ES-I3 (cell line): ENCODE data around the gene ANKS1B.
"Not testable (repeated sequence)": the region's sequence is repeated elsewhere in the genome, so short reads cannot be mapped to it uniquely, and the experiment has no call there.

Experiments
- H3K36me3 ChIP-seq: 2 replicates; pipeline ENCODE4 v1.6.1; 2013; ENCODE audit warnings: mild to moderate bottlenecking, low read length, control low read depth, moderate library complexity; ENCODE audit not compliant: insufficient read depth
- H3K4me1 ChIP-seq: 2 replicates; pipeline ENCODE4 v1.6.1; 2013; ENCODE audit warnings: mild to moderate bottlenecking, control low read depth, low read length; ENCODE audit not compliant: insufficient read depth
- H3K9ac ChIP-seq: 2 replicates; pipeline ENCODE4 v1.6.1; 2013; ENCODE audit warnings: low read depth, mild to moderate bottlenecking, low read length, moderate library complexity
- H3K9me3 ChIP-seq: 2 replicates; pipeline ENCODE4 v1.6.1; 2013; ENCODE audit warnings: mild to moderate bottlenecking, low read length, moderate library complexity; ENCODE audit not compliant: control insufficient read depth, insufficient read depth

The ANKS1B gene

DNA sequence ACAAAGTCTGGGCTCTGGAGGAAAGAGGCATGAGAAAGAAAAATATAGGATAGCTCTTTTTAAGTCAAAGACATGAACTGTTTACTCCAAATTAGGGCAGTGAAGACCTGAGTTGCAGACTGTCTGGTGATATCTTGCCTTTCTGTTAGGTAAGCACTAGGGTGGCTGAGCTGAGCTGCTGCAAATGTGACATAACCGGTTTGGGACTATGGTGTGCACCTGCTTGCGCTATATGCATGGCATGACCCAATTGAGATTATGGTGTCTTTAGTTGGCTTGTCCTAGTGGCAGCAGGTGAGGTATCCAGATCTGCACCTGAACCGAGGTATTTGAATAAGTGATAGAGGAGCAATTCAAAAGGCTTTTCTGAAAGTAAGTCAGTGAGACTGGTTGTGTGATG is 994.1 kb downstream of the ANKS1B start:
- no peak overlapping the region for H3K9ac ChIP-seq
- no peaks in the 10 kb centered on the region for H3K36me3 ChIP-seq
- no peaks in the 10 kb centered on the region for H3K9me3 ChIP-seq
- H3K4me1 ChIP-seq, result no peaks in the 10 kb centered on the region

DNA sequence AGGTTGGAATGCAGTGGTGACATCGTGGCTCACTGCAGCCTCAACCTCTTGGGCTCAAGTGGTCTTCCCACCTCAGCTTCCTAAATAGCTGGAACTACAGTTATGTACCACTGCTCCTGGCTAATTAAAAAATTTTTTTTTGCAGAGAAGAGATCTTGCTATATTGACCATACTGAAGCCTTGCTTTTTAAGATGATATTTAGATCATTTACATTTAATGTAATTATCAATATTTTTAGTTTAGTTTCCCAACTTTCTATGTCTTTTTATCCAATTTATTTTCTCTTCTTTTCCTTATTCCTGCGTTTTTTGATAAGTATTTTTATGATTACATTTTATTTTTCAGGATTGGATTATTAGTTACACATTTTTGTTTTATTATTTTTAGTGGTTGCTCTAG is 999.6 kb downstream of the ANKS1B start:
- no peaks in the 10 kb centered on the region for H3K4me1 ChIP-seq

DNA sequence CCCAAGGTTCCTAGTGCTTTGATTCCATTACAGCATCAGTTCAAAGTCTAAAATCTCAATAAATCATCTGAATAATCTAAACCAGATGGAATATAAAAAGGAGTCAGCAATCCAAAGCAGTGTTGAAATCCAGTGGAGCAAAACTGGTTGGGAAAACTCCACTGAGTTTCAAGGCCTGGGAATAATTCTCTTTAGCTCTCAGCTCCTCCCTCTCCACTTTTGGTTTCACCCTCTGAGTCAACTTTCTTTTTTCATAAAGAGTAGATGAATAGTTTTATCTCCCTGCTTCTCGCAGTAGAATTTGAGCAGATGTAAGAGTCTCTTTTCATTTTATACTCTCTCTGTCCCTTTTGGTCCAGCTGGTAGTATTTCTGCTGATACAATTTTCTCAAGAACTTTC is 1001.1 kb downstream of the ANKS1B start:
- Histone ChIP-seq H3K9ac (no peak overlapping the region), H3K36me3 (no peaks in the 10 kb centered on the region), H3K9me3 (0 out of 2 replicates have a peak, but pooled peaks cover 4% of the 10 kb centered on the region), H3K4me1 (no peaks in the 10 kb centered on the region)

More for the DNA sequence above, 999.6 kb downstream of the ANKS1B start:
- H3K36me3 ChIP-seq, result no peaks in the 10 kb centered on the region
- H3K9ac ChIP-seq, result no peak overlapping the region
- 0 out of 2 replicates have a peak, but pooled peaks cover 4% of the 10 kb centered on the region for H3K9me3 ChIP-seq

DNA sequence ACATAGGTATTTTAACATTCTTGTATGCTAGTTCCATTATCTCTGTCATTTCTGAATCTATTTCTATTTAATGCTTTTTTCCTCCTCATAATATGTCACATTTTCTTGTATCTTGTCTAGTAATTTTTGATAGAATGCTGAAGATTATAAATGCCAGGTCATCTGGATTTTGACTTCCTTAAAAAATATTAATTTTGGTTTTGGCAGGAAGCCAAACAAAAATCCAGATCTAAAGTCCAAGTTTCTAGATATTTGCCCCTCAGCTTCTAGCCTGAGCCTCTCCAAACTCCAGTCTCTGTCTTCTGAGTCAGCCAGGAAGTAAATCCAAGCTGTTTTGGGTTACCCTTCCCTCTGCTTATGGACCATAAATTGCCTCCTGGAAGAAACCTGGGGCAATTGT is 1004.2 kb downstream of the ANKS1B start:
- no peaks in the 10 kb centered on the region for H3K36me3 ChIP-seq
- H3K9me3 ChIP-seq, result 0 out of 2 replicates have a peak, but pooled peaks cover 4% of the 10 kb centered on the region
- H3K9ac ChIP-seq, result no peak overlapping the region
- H3K4me1 ChIP-seq, result no peaks in the 10 kb centered on the region

- H3K9me3 ChIP-seq, result no peaks in the 10 kb centered on the region
- no peaks in the 10 kb centered on the region for H3K36me3 ChIP-seq
- no peak overlapping the region for H3K9ac ChIP-seq
- no peaks in the 10 kb centered on the region for H3K4me1 ChIP-seq
These were observed 1007.5 kb downstream of the ANKS1B start for GRCh38 chr12:98977186-98977585.

- H3K9me3 ChIP-seq, result no peaks in the 10 kb centered on the region
- no peak overlapping the region for H3K9ac ChIP-seq
- no peaks in the 10 kb centered on the region for H3K36me3 ChIP-seq
- no peaks in the 10 kb centered on the region for H3K4me1 ChIP-seq
These were observed 1009.9 kb downstream of the ANKS1B start for GRCh38 chr12:98974767-98975381.

DNA sequence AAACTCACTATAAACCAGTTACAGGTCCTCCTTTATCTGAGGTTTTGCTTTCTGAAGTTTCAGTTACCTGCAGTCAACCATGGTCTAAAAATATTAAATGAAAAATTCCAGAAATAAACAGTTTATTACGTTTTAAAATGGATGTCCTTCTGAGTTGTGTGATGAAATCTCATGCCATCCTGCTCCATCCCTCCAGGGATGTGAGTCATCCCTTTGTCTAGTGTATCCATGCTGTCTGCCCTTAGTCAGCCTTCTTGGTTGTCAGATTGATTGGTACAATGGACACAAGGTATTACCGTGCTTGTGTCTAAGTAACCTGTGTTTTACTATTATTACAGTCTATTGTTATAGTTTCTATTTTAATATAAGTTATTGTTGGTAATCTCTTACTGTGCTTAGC is 1011.3 kb downstream of the ANKS1B start:
- no peaks in the 10 kb centered on the region for H3K36me3 ChIP-seq
- no peak overlapping the region for H3K9ac ChIP-seq
- no peaks in the 10 kb centered on the region for H3K9me3 ChIP-seq
- H3K4me1 ChIP-seq, result no peaks in the 10 kb centered on the region

DNA sequence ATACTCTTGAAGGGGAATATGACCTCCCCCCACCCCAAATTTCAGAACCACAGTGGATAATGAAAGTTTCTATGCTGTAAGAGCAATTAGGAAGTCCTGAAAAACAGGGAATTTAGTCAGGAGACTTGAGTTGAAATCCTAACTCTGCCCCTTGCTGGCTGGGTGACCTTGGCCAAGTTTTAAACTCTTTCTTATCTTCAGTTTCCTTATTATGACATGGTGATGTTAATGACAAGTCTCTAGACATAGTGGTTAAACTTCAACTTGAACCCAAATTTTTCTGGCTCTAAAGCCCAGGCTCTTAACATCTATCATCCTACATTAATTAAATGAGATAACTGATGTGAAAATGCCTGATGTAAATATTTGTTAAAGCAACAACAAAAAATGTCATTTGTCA is 1013.8 kb downstream of the ANKS1B start:
- H3K9ac ChIP-seq, result no peak overlapping the region
- H3K4me1 ChIP-seq, result no peaks in the 10 kb centered on the region
- H3K36me3 ChIP-seq, result no peaks in the 10 kb centered on the region

DNA sequence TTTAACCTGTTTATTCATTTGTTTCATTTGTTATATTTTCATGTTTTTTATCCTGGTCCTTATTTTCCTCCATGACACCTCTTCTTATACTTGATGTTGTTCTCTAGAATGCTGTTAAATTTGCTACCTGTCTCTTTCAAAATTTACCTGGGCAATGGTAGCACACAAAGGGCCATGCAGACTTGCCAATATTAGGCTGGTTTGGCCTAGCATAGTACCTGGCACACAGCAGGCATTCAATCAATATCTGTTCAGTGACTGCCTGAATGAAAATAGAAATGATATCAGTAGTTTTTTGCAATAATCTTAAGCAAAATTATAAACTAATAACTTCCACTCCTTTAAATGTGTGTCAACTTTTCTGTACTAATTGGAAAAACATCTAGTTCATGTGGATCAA is 1014.5 kb downstream of the ANKS1B start:
- no peaks in the 10 kb centered on the region for H3K9me3 ChIP-seq
- no peaks in the 10 kb centered on the region for H3K4me1 ChIP-seq

More for the DNA sequence above, 1013.8 kb downstream of the ANKS1B start:
- H3K9me3 ChIP-seq, result no peaks in the 10 kb centered on the region

DNA sequence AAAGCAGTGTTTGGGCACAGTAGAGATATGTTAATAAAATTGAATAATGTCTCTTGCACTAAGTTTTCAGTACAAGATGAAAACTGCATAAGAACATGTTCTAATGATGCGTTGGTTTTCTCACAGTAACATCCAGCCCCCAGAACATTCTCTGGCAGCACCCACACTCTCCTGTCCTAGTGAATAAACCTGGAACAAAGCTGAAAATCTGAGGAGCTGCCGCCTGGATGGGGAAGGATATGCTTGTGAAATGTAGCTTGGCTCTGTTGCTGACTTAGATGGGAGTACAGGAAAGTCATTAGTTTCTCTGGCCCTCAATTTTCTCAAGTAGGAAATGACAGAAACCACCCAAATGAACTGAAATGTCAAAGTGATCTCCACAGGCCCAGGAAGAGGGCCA is 1015.8 kb downstream of the ANKS1B start:
- H3K36me3 ChIP-seq, result no peaks in the 10 kb centered on the region
- H3K9me3 ChIP-seq, result no peaks in the 10 kb centered on the region
- no peak overlapping the region for H3K9ac ChIP-seq
- H3K4me1 ChIP-seq, result no peaks in the 10 kb centered on the region

More for the DNA sequence above, 1014.5 kb downstream of the ANKS1B start:
- Histone ChIP-seq H3K9ac (no peak overlapping the region), H3K36me3 (no peaks in the 10 kb centered on the region)

DNA sequence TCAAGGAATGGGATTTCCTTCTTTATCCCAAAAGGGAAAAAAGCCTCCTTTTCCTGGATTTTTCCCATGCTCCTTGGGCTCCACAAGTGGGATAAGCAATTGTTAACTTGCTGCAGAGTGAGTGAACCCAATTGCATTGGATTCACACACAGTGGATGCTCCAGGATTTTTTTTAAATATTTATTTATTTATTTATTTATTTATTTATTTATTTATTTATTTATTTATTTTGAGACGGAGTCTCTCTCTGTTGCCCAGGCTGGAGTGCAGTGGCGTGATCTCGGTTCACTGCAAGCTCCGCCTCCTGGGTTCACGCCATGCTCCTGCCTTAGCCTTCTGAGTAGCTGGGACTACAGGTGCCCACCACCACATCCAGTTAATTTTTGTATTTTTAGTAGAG is 1027.6 kb downstream of the ANKS1B start:
- not testable (repeated sequence) for H3K9me3 ChIP-seq, H3K4me1 ChIP-seq, H3K36me3 ChIP-seq, H3K9ac ChIP-seq

DNA sequence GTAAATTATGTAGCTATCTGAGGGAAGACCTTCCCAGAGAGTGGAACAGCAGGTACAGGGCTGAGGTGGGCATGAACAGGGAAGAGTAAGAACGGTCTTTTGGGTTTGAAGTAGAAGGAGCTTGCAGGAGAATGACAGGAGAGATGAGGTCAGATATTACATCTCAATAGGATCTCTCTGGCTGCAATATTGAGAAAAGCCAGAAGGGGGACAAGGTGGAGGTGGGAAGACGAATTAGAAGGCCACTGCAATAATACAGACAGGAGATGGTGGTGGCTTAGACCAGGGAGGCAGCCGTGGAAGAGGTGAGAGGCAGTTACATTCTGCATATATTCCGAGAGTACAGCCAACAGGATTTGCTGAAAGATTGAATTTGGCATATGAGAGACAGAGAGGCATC is 1029.5 kb downstream of the ANKS1B start:
- Histone ChIP-seq H3K36me3 (no peaks in the 10 kb centered on the region), H3K9ac (no peak overlapping the region), H3K9me3 (no peaks in the 10 kb centered on the region), H3K4me1 (no peaks in the 10 kb centered on the region)

DNA sequence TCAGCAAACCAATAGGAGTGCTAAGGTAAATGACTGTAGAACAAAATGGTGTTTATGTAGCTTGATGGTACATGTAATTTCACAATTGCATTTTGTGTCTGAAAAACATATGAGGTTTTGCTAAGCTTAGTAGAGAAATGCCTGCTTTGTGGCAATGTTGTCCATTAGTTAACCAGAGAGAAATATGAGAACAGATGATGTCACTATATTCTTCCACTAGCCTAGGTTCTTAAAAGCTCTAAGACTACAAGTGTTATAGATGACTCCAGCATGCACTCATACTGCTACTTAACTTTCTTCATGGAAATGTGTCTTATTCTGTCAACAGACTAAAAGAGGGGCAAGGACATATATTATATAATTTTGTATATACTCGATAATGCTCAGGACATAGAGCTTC is 1030.2 kb downstream of the ANKS1B start:
- no peaks in the 10 kb centered on the region for H3K4me1 ChIP-seq
- no peaks in the 10 kb centered on the region for H3K36me3 ChIP-seq
- H3K9ac ChIP-seq, result no peak overlapping the region
- no peaks in the 10 kb centered on the region for H3K9me3 ChIP-seq

GRCh38 chr12:98951406-98951805 is 1033.3 kb downstream of the ANKS1B start:
- Histone ChIP-seq H3K9me3 (no peaks in the 10 kb centered on the region), H3K36me3 (no peaks in the 10 kb centered on the region), H3K9ac (no peak overlapping the region), H3K4me1 (no peaks in the 10 kb centered on the region)

- Histone ChIP-seq H3K4me1 (no peaks in the 10 kb centered on the region), H3K36me3 (no peaks in the 10 kb centered on the region), H3K9me3 (no peaks in the 10 kb centered on the region)
These were observed 1036.3 kb downstream of the ANKS1B start for GRCh38 chr12:98948343-98948949.

More at GRCh38 chr12:98948343-98948949, 1036.3 kb downstream of the ANKS1B start:
- no peak overlapping the region for H3K9ac ChIP-seq
